ENCODE results near the gene TSEN34.
"Not testable (repeated sequence)": the region's sequence is repeated elsewhere in the genome, so short reads cannot be mapped to it uniquely, and the experiment has no call there.

- TF ChIP-seq CTCF (IDR thresholded peaks at IDR 0.05); POLR2A (IDR thresholded peaks at IDR 0.05); POLR2AphosphoS5 (IDR thresholded peaks at IDR 0.05; ENCODE audit: insufficient read depth in 1 of 2, low read depth in 1 of 2): not testable (repeated sequence)
Measured at GRCh38 chr19:54217517-54218247, 26.6 kb downstream of the TSEN34 start.
